Brain pericyte (primary cell): Measurements from ENCODE around the gene PAPPA2.

Experiments used
- DNase-seq: peaks from one replicate; pipeline ENCODE4 v3.0.0-alpha.2; 2012; ENCODE audit warnings: low read depth, low spot score

PAPPA2 gene

GRCh38 chr1:176501599-176501998 is 38.6 kb downstream of the PAPPA2 start:
- no peak for DNase-seq

- no peak for DNase-seq
Observed at GRCh38 chr1:176504848-176505553, 42.0 kb downstream of the PAPPA2 start.

DNA sequence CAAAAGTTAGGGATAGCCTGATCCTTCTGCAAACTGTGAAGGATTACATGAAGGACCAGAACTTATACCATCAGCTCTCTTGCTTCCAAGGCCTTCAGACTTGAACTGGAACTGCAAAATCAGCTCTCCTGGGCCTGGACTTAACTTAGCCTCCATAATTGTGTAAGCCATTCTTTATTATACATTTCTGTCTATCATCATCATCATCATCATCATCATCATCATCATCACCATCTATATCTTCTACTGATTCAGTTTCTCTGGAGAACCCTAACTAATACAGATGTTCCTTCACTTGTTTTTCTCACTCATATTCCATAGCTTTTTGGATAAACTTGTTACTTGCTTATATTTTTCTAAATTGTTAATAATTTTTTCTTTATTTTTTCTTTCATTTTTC is 50.0 kb downstream of the PAPPA2 start:
- no peak for DNase-seq

GRCh38 chr1:176515310-176515709 is 52.3 kb downstream of the PAPPA2 start:
- DNase-seq = no peak

- DNase-seq = no peak
Observed at GRCh38 chr1:176517484-176517883, 54.5 kb downstream of the PAPPA2 start.

- no peak for DNase-seq
Observed at GRCh38 chr1:176521211-176521610, 58.2 kb downstream of the PAPPA2 start.

DNA sequence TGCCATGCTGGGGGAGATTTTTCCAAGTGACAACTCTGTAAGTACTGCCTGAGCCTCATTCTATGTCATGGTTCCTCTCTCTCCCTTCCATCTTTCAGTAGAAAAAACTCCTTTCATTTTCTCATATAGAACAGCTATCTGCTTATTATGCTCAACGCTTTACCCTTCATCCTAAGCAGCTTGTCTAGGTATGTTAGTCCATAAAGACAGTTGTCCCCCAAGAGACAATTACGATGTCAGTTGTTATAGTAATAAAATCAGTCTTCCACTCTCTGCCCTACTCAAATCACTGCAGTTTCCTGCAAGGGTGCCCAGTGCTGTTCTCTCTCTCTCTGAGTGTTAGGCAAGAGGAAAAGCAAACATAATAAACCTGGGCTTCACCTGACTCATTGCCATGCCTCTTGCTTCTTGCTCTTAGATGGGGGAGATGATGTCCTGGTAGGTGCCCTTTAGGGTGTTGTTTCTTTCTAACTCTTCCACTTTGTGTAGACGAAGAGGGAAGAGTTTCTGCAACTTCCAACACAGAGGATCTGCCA is 59.4 kb downstream of the PAPPA2 start:
- DNase-seq = no peak

DNA sequence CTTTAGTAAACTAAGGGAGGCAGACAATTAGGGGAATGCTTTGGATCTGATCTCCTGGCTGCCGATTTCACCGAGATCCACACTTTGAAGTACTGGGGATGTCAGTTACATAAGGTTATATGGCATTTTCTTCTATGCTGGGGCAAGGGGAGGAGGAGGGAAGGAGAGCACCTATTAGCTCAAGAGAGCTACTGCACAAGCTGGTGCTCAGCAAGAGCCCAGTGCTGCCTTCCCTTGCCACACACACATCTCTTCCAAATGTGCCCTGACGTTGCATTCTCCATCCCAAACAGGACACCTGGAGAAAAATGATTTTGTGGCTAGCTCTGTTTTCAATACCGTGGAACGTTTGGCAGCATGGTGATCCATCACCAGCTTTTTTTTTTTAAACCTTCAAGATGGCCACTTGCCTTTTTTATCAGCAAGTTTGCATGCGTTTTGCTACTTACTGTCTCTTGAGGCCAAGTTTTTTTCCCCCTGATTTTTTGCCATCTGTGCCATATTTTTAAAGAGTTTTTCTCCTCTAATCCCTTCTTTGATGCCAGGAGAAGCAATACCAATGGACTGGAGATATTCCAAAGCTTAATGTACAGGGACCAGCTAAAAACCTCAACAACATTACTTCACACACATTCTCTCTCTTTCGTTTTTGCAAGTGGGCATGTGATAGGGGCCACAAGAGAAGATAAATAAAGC is 66.6 kb downstream of the PAPPA2 start:
- DNase-seq = no peak

DNA sequence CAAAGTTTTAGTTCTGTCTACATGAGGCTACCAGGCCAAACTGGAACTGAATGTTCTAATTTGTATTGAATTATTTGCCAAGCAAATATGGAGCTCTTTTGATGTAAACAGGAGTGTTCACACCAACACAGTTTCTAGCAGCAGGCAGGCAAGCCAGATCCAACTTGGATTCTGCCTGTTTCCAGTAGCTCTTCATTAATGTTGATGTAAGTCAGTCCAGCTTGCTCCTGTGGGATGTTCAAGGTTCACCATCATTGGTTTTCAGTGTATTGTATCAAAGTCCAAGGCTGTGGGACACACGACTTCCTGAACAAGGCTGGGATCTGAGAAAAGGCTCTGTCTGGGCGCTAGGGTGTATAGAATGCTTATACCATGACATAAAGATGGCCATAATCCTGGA is 68.1 kb downstream of the PAPPA2 start:
- no peak for DNase-seq

- DNase-seq = no peak
Observed at GRCh38 chr1:176531921-176532897, 69.2 kb downstream of the PAPPA2 start.

GRCh38 chr1:176533020-176533419 is 70.0 kb downstream of the PAPPA2 start:
- no peak for DNase-seq

DNA sequence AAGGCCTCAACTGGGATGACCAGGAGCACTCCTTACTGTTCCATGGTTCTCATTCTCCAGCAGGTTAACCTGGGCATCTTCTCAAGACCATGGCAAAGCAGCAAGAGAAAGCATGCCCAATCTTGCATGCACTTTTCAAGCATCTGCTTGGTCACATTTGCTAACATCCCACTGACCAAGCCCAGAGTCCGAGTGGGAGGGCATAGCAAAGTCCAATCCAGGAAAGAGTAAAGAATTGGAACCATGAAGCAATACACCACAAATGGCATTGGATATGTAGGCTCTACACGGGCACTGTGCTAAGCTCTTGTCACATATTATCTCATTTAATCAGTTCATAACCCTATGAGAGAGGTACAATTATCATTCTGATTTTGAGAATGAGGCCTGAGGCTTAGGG is 73.6 kb downstream of the PAPPA2 start:
- DNase-seq = no peak

GRCh38 chr1:176539018-176539417 is 76.0 kb downstream of the PAPPA2 start:
- no peak for DNase-seq

DNA sequence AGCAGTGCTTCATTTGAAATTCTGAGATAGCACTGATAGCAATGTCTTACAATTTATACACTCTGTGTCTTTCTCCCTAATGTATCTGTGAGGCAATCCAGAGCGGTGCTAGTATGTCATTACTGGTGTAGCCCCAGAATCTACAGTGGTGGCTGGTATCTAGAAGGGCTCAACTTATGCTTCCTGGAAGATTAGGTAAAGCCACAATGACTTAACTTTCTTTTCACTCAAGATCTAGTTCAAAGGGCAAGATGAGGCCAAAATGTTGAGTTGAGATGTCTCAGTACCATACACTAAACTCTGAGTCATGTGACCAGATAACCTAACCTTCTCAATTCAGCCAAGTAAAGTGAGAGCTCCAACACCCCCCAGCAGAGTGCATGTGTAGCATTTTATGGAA is 77.5 kb downstream of the PAPPA2 start:
- no peak for DNase-seq

- DNase-seq = no peak
Observed at GRCh38 chr1:176541663-176542062, 78.7 kb downstream of the PAPPA2 start.

- DNase-seq = no peak
Observed at GRCh38 chr1:176542352-176542751, 79.4 kb downstream of the PAPPA2 start.

DNA sequence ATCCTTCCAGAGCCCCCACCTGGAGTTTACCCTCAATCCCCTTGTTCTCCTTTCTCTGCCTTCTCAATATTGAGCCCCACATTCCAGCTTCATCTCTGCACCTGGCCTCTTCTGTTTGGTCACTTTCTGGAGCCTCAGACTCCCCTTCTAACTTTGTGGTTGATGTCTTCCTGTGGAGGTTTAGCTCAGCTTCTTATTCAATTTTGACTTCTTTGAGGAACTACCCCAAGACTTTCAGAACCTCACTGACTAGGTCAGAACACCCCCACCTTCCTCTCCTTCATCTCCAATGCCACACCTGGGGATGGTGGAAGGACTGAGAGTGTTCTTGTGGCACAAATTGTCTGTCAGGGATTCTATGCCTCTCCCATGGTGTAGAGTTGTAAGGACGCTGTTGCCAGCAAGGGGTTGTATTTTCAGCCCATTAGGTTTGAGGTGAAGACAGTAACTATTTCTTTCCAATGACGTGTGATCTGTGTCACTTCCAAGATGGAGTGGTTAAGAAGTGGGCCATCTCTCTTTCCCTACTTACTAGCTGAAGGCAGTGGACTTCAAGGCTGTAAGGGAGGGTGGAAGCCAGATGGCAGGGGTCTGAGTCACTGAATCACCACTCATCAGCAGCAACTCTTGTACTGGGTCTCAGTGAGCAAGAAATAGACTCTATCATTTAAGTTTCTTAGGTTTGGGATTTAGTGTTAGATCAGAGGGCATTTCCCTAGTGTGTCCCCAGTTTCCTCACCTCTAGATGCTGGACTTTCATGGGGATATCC is 80.6 kb downstream of the PAPPA2 start:
- no peak for DNase-seq

GRCh38 chr1:176545034-176545639 is 82.2 kb downstream of the PAPPA2 start:
- DNase-seq = no peak

DNA sequence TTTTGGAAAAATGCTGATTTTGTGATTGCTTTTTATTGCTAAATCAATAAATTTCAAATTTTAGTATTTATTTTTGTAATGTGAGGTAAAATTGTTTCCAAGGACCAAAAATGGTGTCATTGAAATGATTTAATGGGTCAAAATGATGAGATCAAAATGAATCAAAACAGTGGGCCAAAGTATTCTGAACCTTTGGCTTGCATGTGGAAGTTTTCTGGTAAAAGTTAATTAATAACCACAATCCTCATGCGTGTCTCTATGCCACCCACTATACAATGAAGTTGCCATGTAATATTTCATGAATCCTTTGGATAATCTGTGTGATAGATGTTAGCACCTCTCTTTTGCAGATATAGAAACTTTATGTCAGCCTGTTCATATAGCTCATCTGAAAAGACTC is 83.8 kb downstream of the PAPPA2 start:
- DNase-seq = no peak

DNA sequence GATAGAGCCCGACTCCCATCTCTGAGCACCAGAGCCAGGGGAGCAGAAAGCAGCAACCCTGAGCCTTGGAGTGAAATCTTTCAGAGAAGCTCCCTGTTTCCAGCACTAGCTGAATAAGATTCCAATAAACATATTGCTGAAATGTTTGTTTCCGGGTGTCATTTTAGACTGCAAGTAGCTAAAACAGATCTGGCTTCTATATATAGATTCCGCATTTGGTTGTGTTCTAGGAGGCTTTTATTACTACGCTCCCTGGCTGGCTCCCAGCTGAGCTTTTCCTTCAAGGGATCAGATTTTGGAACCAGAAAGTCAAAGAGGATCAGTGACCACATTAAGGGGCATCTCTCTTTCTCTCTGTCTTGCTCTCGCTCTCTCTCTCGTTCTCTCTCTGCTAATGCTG is 88.2 kb downstream of the PAPPA2 start:
- no peak for DNase-seq
